GM21737 (cell line): ENCODE data around the gene MAP3K1.
A peak's percentile ranks its signal among the peaks of the same experiment; 100 is the strongest.
"Not testable (repeated sequence)": the region's sequence is repeated elsewhere in the genome, so short reads cannot be mapped to it uniquely, and the experiment has no call there.

Experiments
- ATAC-seq: cut with Tn5 transposase; IDR thresholded peaks from one replicate; pipeline ENCODE4 v1.9.1; 2021; ENCODE audit warnings: mild to moderate bottlenecking, moderate library complexity; ENCODE audit not compliant: unreplicated experiment

Gene MAP3K1

GRCh38 chr5:56814963-56815657, at the start of gene MAP3K1:
TSS of gene MAP3K1 (plus strand) at chr5:56815549. CDS start at chr5:56815574, 25 bp downstream.
- ATAC-seq: peak; percentile 54

GRCh38 chr5:56766926-56767325, 48.4 kb upstream of the MAP3K1 start:
- ATAC-seq: no peak

GRCh38 chr5:56769875-56770604, 45.3 kb upstream of the MAP3K1 start:
- no peak for ATAC-seq

GRCh38 chr5:56772767-56773166, 42.6 kb upstream of the MAP3K1 start:
- no peak for ATAC-seq

- ATAC-seq: no peak
Observed at GRCh38 chr5:56774957-56775356, 40.4 kb upstream of the MAP3K1 start.

GRCh38 chr5:56776212-56776846, 39.0 kb upstream of the MAP3K1 start:
- not testable (repeated sequence) for ATAC-seq

GRCh38 chr5:56783261-56783660, 32.1 kb upstream of the MAP3K1 start:
- ATAC-seq: no peak

- ATAC-seq: no peak
Observed at GRCh38 chr5:56786346-56786745, 29.0 kb upstream of the MAP3K1 start.

- no peak for ATAC-seq
Observed at GRCh38 chr5:56791396-56791795, 24.0 kb upstream of the MAP3K1 start.

- no peak for ATAC-seq
Observed at GRCh38 chr5:56798521-56798920, 16.8 kb upstream of the MAP3K1 start.

GRCh38 chr5:56800186-56800585, 15.2 kb upstream of the MAP3K1 start:
- ATAC-seq: no peak

GRCh38 chr5:56801256-56801655, 14.1 kb upstream of the MAP3K1 start:
- no peak for ATAC-seq

- ATAC-seq: no peak
Observed at GRCh38 chr5:56802205-56802604, 13.1 kb upstream of the MAP3K1 start.

- ATAC-seq: no peak
Observed at GRCh38 chr5:56803025-56803424, 12.3 kb upstream of the MAP3K1 start.

GRCh38 chr5:56803894-56804293, 11.5 kb upstream of the MAP3K1 start:
- no peak for ATAC-seq

GRCh38 chr5:56807679-56808078, 7.7 kb upstream of the MAP3K1 start:
- no peak for ATAC-seq

GRCh38 chr5:56808211-56808610, 7.1 kb upstream of the MAP3K1 start:
- no peak for ATAC-seq

GRCh38 chr5:56810826-56811225, 4.5 kb upstream of the MAP3K1 start:
- no peak for ATAC-seq

GRCh38 chr5:56812110-56812509, 3.2 kb upstream of the MAP3K1 start:
- ATAC-seq: no peak

- ATAC-seq: no peak
Observed at GRCh38 chr5:56813302-56813701, 2.0 kb upstream of the MAP3K1 start.

- ATAC-seq: no peak
Observed at GRCh38 chr5:56814361-56814962, 887 bp upstream of the MAP3K1 start.
